SH-SY5Y (cell line): ENCODE data around the gene RDH5.

Source experiments
- GATA2 ChIP-seq: IDR thresholded peaks from 2 replicates; pipeline ENCODE4 v1.6.1; 2011; ENCODE audit warnings: mild to moderate bottlenecking, low read depth, low read length
- GATA3 ChIP-seq: IDR thresholded peaks from 2 replicates; pipeline ENCODE4 v1.6.1; 2011; ENCODE audit warnings: low read depth, mild to moderate bottlenecking, low read length, moderate library complexity

RDH5 gene

GRCh38 chr12:55755246-55755645 is 35.1 kb downstream of the RDH5 start:
- TF ChIP-seq GATA2: no peak
- no peak for TF ChIP-seq GATA3

DNA sequence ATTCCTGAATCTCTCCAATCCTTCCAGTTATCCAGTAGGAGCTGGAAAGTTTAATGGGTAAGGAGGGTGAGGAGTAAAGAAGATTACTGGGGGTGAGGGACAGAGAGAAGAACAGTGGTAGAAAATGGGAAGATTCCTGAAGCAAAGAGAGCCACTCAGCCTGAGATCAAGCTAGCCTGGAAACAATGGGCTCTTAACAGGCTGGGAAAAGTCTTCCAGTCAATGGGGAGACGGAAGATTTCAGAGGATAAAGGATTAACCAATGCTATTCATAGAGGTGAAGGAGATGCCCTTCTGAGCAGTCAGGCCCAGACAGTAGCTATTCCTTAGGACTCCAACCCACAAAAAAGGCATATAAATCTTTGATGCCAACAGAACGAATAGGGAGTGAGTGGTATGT is 37.5 kb downstream of the RDH5 start:
- TF ChIP-seq GATA2: no peak
- TF ChIP-seq GATA3: no peak

DNA sequence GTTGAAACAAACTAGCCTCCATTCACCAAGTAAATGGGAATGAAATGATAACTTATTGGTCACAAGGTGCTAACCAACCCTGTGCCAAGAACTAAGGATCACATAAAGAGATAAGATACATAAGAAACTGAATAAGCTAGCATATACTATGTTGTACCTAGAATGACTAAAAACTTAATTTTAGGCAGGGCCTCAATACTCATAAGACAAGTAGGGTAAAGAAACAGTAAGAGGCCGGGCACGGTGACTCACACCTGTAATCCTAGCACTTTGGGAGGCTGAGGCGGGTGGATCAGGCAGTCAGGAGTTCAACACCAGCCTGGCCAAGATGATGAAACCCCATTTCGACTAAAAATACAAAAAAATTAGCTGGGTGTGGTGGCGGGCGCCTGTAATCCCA is 40.5 kb downstream of the RDH5 start:
- no peak for TF ChIP-seq GATA2

DNA sequence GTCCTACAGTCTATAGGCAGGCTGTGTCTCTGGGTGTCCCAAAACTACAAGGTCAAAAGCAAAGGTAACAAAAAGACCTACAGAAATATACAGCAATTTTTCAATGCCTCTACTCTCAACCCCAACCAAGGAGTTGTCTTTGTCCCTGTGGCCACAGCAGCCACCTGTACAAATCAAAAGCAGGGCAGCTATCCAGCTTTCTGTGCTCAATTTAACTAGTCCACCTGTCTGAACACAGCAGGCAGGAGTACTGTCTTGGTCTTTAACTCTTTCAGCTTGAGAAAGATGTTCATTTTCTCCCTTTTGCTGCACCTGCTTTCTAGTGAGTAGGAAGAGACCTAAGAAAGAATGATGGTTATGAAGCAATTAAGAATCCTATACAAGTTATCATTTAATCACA is 42.5 kb downstream of the RDH5 start:
- TF ChIP-seq GATA2 (no peak), GATA3 (no peak)

GRCh38 chr12:55765736-55766290 is 45.6 kb downstream of the RDH5 start:
- TF ChIP-seq GATA3 (no peak), GATA2 (no peak)

GRCh38 chr12:55767156-55767555 is 47.0 kb downstream of the RDH5 start:
- TF ChIP-seq GATA2 (no peak), GATA3 (no peak)

GRCh38 chr12:55771736-55772135 is 51.5 kb downstream of the RDH5 start:
- TF ChIP-seq GATA3: no peak
- TF ChIP-seq GATA2: no peak
